Kidney epithelial cell (primary cell): ENCODE data around the gene UBASH3B. TPM values are rescaled to one million over a fixed set of nuclear protein-coding genes. Genes with fewer than 3 reads are reported as not detected.

Experiments used
- DNase-seq: peaks from one replicate; pipeline ENCODE4 v3.0.0-alpha.2; 2010; ENCODE audit warnings: low read depth
- H3K27me3 ChIP-seq: 2 replicates; pipeline ENCODE4 v1.6.0; 2011; ENCODE audit warnings: low read length; ENCODE audit not compliant: control insufficient read depth, insufficient read depth
- H3K36me3 ChIP-seq: 2 replicates; pipeline ENCODE4 v1.5.1; 2011; ENCODE audit warnings: low read length; ENCODE audit not compliant: control insufficient read depth, insufficient read depth
- H3K4me3 ChIP-seq: 2 replicates; pipeline ENCODE4 v1.5.1; 2011; ENCODE audit warnings: low read depth, mild to moderate bottlenecking, control low read depth, low read length
- total RNA-seq: library from RNA; depleted of rRNA; stranded (reverse); fragments of >200 nt; gene quantifications from 2 replicates; pipeline ENCODE4 v1.2.3, GENCODE V29; 2015
- TF ChIP-seq, protein P1 (sequence below): IDR thresholded peaks from 2 replicates; pipeline ENCODE4 v1.5.1; 2011; ENCODE audit warnings: mild to moderate bottlenecking, moderate library complexity, low read length, control low read depth, inconsistent platforms; ENCODE audit not compliant: insufficient read depth, poor library complexity, severe bottlenecking

The UBASH3B gene
- total RNA-seq, 1 donor from 2014 or later, result 32.0 TPM

DNA sequence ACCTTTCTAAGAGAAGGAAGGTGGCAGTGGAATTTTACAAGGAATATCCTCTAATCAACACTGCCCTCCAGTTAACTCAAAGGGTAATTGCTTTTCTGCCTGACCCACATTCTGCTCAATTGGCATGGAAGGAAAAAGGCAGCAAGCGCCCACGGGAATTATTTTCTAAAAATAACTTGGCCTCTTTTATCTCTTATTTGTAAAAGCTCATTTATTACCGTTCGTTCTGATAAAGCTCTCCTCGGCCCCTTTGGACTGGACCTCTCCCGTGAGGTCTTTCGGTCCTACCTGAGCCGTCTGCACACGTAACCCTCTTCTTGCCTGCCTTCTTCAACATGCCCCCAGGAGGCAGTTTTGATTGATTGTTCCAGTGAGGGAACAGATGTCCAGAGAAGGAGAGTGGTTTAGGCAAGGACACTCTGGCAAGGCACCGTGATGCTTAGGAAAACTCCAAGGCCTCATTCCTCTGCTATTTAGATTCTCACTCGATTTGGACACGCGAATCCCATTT is 129.6 kb downstream of the UBASH3B start:
- no peak overlapping the region for H3K4me3 ChIP-seq
- H3K36me3 ChIP-seq, result peaks cover 4% of the 10 kb centered on the region
- H3K27me3 ChIP-seq, result no peaks in the 10 kb centered on the region
- no peak for DNase-seq
- TF ChIP-seq, protein P1, sequence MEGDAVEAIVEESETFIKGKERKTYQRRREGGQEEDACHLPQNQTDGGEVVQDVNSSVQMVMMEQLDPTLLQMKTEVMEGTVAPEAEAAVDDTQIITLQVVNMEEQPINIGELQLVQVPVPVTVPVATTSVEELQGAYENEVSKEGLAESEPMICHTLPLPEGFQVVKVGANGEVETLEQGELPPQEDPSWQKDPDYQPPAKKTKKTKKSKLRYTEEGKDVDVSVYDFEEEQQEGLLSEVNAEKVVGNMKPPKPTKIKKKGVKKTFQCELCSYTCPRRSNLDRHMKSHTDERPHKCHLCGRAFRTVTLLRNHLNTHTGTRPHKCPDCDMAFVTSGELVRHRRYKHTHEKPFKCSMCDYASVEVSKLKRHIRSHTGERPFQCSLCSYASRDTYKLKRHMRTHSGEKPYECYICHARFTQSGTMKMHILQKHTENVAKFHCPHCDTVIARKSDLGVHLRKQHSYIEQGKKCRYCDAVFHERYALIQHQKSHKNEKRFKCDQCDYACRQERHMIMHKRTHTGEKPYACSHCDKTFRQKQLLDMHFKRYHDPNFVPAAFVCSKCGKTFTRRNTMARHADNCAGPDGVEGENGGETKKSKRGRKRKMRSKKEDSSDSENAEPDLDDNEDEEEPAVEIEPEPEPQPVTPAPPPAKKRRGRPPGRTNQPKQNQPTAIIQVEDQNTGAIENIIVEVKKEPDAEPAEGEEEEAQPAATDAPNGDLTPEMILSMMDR, result no peak

GRCh38 chr11:122786896-122787295 is 131.4 kb downstream of the UBASH3B start:
- TF ChIP-seq, protein P1, result no peak
- H3K4me3 ChIP-seq, result no peak overlapping the region
- H3K27me3 ChIP-seq, result no peaks in the 10 kb centered on the region
- H3K36me3 ChIP-seq, result peaks cover 4% of the 10 kb centered on the region
- DNase-seq, result no peak

GRCh38 chr11:122788781-122789535 is 133.4 kb downstream of the UBASH3B start:
- no peak for DNase-seq
- TF ChIP-seq, protein P1, result peak; percentile 22
- peaks cover 1% of the 10 kb centered on the region for H3K36me3 ChIP-seq
- H3K4me3 ChIP-seq, result no peak overlapping the region
- no peaks in the 10 kb centered on the region for H3K27me3 ChIP-seq

- no peaks in the 10 kb centered on the region for H3K27me3 ChIP-seq
- peaks cover 1% of the 10 kb centered on the region for H3K36me3 ChIP-seq
- no peak for DNase-seq
- H3K4me3 ChIP-seq, result no peak overlapping the region
- TF ChIP-seq, protein P1, result no peak
Observed at GRCh38 chr11:122789907-122790306, 134.4 kb downstream of the UBASH3B start.

- Histone ChIP-seq H3K27me3 (no peaks in the 10 kb centered on the region), H3K4me3 (no peak overlapping the region), H3K36me3 (peaks cover 1% of the 10 kb centered on the region)
- TF ChIP-seq, protein P1, result no peak
- no peak for DNase-seq
Observed at GRCh38 chr11:122791411-122791810, 135.9 kb downstream of the UBASH3B start.
